NCI-H2196 treated with DMSO at 0.1 percent for 48 hours (cell line): ENCODE results near the gene ZDHHC8.

Source experiments
- DNase-seq: peaks from one replicate; lab custom pipeline; 2025; ENCODE audit not compliant: unreplicated experiment; lab: John Stamatoyannopoulos, UW

Gene ZDHHC8

GRCh38 chr22:20096574-20097420, 34.8 kb upstream of the ZDHHC8 start:
- DNase-seq, result no peak

DNA sequence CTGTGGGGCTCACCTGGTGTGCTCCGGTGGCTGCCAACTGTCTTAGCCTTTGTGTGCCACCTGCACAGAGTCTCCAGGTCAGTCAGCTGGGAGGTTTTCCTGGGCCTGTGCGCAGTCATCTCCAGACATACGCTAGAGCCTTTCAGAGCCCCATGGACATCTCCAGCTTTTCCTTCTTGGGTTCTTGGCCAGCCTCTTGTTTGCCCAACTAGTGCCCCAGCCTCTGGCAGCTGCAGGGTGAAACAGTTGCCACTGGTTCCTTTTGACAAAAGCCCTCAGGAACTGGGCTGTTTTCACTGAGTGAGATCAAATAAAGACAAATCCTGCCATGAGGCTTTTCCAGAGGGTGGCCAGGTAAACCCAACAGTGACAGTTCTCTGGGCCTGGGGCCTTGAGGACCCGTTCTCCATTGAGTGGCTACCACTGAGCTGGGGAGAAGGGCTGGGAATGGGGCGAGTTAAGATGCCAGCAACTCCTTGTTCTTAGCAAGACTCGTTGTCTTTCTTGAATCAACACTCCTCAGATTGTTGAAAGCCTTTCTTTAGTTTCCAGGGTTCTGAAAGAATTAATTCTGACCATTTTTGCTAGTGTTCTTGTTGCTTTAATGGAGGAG, 32.4 kb upstream of the ZDHHC8 start:
- DNase-seq, result no peak

DNA sequence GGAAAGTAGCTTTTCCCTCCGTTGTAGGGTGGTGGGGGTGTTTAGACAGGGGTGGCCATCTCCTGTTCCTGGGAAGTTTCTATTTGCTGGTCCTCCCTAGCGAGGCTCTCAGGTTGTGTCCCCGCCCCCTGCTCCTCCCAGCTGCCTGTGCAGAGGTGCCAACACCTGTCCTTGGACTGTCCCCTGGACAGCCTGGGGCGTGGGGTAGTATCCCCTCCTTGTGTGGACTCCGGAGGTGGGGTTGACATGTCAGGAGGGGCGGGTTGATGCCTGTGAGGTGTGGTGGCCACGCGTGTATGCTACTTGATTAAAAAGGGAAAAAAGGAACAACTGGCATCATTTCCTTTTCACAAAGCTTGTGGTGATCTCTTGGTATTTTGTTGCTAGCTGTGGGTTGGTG, 30.0 kb upstream of the ZDHHC8 start:
- DNase-seq, result no peak

- no peak for DNase-seq
Measured at GRCh38 chr22:20102203-20102780, 29.3 kb upstream of the ZDHHC8 start.

- no peak for DNase-seq
Measured at GRCh38 chr22:20105456-20106204, 26.0 kb upstream of the ZDHHC8 start.

- no peak for DNase-seq
Measured at GRCh38 chr22:20106205-20106848, 25.3 kb upstream of the ZDHHC8 start.

DNA sequence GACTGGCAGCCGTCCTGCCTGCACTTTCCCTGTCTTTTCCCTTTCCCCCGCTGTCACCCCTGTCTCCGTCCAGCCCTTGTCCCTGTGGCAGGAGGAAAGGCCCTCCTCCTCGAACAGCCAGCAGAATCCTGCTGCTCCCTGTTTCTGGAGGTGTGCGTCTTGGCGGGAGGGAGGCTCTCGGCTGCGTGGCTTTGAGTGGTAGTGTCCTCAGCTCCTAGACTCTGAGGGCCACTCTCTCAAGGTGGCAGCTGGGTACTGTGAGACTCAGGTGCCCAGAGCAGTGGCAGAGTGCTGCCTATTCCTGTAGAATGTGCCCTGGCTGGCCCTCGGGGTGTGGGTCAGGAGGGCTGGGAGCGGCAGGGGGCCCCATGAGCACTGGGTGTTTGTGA, 24.8 kb upstream of the ZDHHC8 start:
- DNase-seq, result no peak

DNA sequence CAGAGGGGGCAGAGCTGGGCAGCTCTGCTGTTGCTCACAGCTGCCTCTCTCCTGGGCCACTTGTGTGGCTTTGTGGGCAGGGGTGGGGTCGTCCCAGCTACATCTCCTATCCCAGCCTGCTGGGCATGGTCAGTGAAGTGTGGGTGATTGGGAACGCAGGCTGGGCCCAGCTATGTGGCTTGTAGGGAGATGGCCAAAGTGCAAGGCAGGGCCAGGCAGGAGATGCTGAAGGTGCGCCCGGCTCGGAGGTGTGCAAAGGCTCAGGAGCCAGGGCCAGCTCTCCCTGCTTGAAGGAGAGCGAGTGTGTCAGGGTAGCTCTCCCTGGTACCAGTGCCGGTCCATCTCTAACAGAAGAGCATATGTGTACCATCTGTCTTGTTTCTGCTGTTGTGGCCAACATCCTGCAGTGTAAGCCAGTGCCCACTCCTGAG, 24.1 kb upstream of the ZDHHC8 start:
- DNase-seq, result no peak

- no peak for DNase-seq
Measured at GRCh38 chr22:20107951-20108756, 23.4 kb upstream of the ZDHHC8 start.

DNA sequence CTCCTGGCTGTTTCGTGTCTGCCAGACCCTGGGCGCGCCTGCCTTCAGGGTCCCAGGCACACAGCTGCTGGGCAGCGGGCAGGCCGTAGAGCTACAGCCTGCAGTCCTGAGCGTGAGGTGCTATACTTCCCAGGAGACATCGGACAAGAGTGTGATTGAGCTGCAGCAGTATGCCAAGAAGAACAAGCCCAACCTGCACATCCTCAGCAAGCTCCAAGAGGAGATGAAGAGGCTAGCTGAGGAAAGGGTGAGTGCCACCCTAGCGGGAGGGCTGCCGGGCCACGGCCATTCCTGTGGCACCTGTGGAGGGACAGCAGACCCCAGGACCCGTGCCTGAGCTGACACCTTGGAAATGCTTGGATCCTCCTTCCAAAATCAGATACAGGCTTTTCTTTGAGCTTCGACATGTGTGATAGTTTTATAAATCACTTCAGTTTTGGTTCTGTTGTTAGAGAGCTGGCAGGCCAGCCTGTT, 22.8 kb upstream of the ZDHHC8 start:
- DNase-seq, result no peak

GRCh38 chr22:20109411-20110358, 21.9 kb upstream of the ZDHHC8 start:
- no peak for DNase-seq

DNA sequence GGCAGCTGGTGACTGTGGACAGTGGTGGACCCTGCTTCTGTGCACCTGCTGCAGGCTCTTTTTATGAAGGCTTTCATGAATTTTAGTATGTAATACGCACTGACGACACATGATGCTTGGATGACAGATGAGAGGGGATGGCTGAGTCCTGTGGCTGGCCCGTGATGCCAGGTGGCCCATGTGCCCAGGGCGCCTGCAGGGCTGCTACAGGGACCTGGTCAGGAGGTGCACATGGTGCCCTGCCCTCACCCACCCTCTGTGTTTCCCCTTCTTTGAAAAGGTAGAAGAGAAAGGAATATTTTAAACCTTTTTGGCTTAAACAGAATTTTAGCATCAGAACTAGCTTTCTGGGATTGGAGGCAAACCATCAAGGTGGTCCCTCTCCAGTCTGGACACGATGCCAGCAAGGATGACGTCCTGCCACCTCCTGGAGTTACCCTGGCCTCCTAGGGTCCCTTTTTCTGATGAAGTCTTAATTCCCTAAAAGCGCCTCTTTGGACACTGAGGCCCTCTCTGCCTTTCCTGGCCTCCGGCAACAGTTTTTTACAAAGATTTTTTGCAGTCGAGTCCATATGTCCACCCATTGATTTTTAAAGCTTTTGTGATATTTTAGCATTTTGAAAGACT, 21.1 kb upstream of the ZDHHC8 start:
- no peak for DNase-seq

- DNase-seq, result no peak
Measured at GRCh38 chr22:20111045-20111688, 20.4 kb upstream of the ZDHHC8 start.

- no peak for DNase-seq
Measured at GRCh38 chr22:20111689-20112622, 19.6 kb upstream of the ZDHHC8 start.

- DNase-seq, result no peak
Measured at GRCh38 chr22:20112623-20113511, 18.7 kb upstream of the ZDHHC8 start.
